GM20000 (cell line): ENCODE measurements around the gene FAM83G.

Experiments
- DNase-seq: peaks from one replicate; pipeline ENCODE4 v3.0.0; 2012; ENCODE audit warnings: low spot score
- CTCF ChIP-seq: IDR thresholded peaks from 2 replicates; pipeline ENCODE4 v1.5.1; 2012; ENCODE audit warnings: mild to moderate bottlenecking, control low read depth; ENCODE audit errors: extremely low read depth, missing control alignments

FAM83G gene

GRCh38 chr17:18968945-18969887 is 35.3 kb downstream of the FAM83G start:
- no peak for DNase-seq
- TF ChIP-seq CTCF: no peak

DNA sequence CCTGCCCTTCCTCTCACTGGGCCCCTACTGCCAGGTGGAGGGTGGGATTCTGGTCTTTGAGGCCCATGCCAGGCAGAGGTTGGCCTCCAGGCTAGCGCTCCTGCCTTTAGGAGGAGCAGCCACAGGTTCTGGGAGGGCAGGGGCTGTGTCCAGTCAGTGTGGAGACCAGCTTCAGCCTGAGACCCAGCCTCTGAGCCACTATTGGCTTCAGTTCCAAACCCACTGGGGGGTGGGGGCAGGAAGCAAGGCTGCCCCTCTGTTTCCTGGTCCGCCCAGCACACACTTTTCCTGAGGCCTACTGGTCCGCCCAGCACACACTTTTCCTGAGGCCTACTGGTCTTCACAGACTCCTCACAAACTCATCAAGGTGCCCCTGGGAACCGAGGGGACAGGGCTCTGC is 36.2 kb downstream of the FAM83G start:
- no peak for TF ChIP-seq CTCF
- DNase-seq: no peak

- no peak for TF ChIP-seq CTCF
- DNase-seq: no peak
Observed at GRCh38 chr17:18967916-18968315, 36.6 kb downstream of the FAM83G start.

GRCh38 chr17:18966831-18967624 is 37.5 kb downstream of the FAM83G start:
- no peak for TF ChIP-seq CTCF
- DNase-seq: no peak

DNA sequence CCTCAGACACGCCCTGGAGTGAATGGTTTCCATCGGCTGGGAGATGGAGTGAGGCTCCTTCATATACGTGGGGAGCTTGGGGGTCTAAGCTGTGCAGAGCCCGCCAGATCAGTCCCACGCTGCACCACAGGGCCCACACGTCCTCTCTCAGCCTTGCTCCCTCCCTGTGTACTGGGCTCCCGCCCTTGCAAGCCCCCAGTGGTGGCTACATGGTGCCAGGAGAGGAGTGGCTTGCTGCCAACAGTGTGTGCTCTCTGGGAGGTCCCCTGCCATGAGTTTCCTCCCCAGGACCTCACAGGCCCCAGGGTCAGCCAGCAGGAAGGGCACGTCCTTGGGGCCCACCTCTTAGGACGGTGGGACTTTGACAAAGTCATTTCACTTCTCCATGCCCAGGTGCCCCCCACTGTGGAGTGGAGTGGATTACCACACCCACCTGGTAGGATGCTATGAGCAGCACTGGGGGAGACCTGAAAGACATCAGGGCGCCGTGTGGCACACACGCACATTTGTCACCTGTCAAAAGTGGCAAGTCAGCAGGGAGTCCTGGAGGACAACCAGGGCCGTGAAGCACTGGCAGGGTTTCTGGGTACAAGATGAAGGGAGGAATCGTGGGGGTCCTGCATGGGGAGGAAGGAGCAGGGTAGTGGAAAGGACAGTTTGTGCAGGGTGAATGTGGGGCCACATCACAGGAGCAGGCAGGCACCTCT is 38.9 kb downstream of the FAM83G start:
- DNase-seq: no peak
- no peak for TF ChIP-seq CTCF

DNA sequence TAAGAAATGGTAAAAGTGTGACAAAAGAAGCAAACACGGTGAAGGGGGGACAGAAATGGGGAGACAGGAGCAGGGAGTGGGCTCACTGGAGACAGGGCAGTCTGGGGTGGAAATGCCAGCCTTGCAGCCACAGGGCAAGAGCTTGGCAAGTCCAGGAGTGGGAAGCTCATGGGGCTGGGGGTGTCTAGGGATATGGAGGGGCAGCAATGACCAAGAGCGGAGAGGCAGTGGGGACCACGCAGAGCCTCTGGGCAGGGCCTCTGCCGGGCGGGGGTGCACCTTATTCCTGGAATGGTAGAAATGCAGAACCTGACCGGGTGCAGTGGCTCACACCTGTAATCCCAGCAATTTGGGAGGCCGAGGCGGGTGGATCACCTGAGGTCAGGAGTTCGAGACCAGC is 40.0 kb downstream of the FAM83G start:
- DNase-seq: no peak
- no peak for TF ChIP-seq CTCF
